ENCODE data around the gene DPYD.

DNA sequence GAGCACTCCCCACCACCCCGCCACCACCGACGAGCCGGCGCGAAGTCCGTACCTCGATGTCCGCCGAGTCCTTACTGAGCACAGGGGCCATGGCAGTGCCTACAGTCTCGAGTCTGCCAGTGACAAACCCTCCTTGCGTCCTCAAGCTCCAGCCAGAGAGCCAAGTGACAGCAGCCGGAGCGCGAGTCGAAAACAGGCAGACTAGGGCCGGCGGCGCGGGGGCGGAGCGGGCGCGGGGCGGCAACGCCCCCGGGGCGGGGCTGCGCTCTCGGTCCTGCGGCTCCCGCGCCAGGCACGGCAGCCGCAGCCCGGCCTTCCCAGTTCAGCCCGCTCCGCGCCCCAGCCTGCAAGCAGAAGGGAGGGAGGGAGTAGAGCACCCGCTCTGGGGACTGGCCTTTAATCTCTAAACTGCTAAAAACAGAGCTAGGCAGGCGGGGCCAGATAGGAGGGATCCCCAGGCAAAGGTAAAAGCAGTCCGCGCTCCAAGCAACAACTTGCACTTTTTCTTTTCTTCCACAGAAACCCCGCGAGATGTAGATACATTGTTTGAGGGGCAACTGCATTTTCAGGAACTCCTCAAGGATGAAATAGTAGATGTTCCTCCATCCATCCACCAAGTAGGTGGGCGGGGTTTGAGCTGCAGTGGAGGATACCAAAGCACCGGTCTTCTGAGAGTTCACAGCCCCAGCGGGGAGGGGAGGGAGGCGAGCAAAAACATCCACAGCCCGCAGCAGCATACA is at the start of gene DPYD:
- TF ChIP-seq, protein P1, sequence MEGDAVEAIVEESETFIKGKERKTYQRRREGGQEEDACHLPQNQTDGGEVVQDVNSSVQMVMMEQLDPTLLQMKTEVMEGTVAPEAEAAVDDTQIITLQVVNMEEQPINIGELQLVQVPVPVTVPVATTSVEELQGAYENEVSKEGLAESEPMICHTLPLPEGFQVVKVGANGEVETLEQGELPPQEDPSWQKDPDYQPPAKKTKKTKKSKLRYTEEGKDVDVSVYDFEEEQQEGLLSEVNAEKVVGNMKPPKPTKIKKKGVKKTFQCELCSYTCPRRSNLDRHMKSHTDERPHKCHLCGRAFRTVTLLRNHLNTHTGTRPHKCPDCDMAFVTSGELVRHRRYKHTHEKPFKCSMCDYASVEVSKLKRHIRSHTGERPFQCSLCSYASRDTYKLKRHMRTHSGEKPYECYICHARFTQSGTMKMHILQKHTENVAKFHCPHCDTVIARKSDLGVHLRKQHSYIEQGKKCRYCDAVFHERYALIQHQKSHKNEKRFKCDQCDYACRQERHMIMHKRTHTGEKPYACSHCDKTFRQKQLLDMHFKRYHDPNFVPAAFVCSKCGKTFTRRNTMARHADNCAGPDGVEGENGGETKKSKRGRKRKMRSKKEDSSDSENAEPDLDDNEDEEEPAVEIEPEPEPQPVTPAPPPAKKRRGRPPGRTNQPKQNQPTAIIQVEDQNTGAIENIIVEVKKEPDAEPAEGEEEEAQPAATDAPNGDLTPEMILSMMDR (IDR thresholded peaks at IDR 0.05), result no peak
- no peak for TF ChIP-seq POLR2A (IDR thresholded peaks at IDR 0.05)

Measured in ovary (tissue), 3 donors.